ENCODE measurements around the gene HMGB2. TPM values are rescaled to one million over a fixed set of nuclear protein-coding genes. Genes with fewer than 3 reads are reported as not detected.

Gene HMGB2
- total RNA-seq, 1 donor from 2014 or later: 277 TPM

DNA sequence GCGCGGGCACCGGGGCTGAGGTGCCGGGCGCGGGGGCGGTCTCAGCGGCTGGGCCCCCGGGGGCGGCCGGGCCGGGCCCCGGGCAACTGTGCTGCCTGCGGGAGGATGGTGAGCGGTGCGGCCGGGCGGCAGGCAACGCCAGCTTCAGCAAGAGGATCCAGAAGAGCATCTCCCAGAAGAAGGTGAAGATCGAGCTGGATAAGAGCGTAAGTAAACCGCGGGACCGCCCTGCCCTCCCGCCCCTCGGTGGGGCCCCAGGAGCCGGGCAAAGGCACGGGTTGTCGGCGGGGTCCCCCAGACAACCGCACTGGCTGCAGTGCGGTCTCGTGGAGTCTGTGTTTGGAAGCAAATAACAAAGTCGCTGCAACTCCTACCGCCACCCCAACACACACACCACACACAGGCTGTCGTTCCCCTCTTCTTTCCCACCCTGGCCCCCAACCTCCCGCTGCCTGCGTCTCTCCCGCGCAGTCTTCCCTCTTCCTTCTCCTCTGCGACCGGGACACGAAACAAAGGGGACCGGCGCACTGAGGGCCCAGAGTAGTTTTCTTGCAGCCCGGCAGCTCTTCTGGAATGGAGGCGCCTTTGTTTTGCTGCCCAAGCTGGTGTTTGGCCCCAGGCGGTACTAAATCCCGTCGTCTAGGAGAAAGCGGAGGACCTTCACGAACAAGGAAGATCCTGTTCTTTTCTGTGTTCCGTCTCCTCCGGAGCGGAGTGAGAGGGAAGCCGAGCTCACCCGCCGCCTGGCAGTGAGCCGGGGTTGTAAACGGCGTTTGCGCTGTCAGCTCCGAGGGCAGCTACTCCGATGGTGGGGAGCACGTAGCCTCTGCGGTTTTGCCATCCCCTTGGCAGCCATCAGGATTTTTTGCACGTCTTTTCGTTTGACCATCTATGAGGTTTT lies 37.4 kb upstream of the HMGB2 start:
- peak overlapping the region; percentile 82 for H3K4me3 ChIP-seq (ENCODE audit: low read depth, low read length)
- DNase-seq (ENCODE audit: low read depth): no peak
- TF ChIP-seq CTCF (conservative IDR thresholded peaks at IDR 0.05; ENCODE audit: low read depth, low read length): no peak

- no peak for TF ChIP-seq CTCF (conservative IDR thresholded peaks at IDR 0.05; ENCODE audit: low read depth, low read length)
- peak within 1 kb of the TSS; percentile 82 for H3K4me3 ChIP-seq (ENCODE audit: low read depth, low read length)
- DNase-seq (ENCODE audit: low read depth): peak; percentile 74
These were observed 36.5 kb upstream of the HMGB2 start, which contains the start of gene SAP30 for GRCh38 chr4:173370477-173371291. Gene SAP30, plus strand, starts transcription at chr4:173370954. Its CDS starts 229 bp downstream, at chr4:173371183.

DNA sequence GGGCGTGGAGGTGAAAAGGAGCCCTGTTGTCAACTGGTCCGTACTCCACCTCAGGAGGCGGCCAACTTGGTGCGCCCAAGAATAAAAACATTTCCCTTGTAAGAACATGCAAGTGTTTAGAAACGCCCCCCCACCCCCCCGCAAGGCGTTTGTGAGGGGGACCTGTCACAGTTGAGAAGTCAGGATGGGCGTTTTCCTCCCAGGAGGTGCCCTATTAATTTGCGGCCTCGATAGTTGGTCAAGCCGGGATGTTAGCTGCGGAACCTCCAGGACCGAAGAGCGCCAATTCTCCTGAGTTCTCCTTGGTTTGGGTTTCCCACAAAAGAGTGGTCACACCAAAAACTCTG lies 35.9 kb upstream of the HMGB2 start:
- no peak for TF ChIP-seq CTCF (conservative IDR thresholded peaks at IDR 0.05; ENCODE audit: low read depth, low read length)
- no peak for DNase-seq (ENCODE audit: low read depth)
- H3K4me3 ChIP-seq (ENCODE audit: low read depth, low read length): peak overlapping the region; percentile 82

- no peak overlapping the region for H3K4me3 ChIP-seq (ENCODE audit: low read depth, low read length)
- no peak for TF ChIP-seq CTCF (conservative IDR thresholded peaks at IDR 0.05; ENCODE audit: low read depth, low read length)
- DNase-seq (ENCODE audit: low read depth): no peak
These were observed 33.8 kb upstream of the HMGB2 start for GRCh38 chr4:173367946-173368345.

DNA sequence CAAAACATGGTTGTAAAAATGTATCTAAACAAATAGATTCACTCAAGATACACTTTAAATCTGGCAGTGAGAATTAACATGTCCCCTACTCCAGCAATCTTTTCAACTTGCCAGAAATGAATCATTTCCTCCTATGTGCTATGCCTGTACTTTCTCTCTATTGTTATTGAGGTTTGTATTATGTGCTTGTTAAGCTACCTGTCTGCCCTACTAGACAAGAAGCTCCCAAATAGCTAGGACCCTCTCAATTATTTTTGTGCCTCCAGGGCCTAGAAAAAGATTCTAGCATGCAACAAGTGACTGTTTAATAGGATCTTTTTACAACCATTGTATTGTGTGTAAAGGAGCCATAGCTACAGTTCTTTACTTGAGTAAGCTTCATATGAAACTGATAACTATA lies 33.1 kb upstream of the HMGB2 start:
- TF ChIP-seq CTCF (conservative IDR thresholded peaks at IDR 0.05; ENCODE audit: low read depth, low read length): no peak
- no peak overlapping the region for H3K4me3 ChIP-seq (ENCODE audit: low read depth, low read length)
- DNase-seq (ENCODE audit: low read depth): no peak

GRCh38 chr4:173365359-173365996 lies 31.3 kb upstream of the HMGB2 start:
- TF ChIP-seq CTCF (conservative IDR thresholded peaks at IDR 0.05; ENCODE audit: low read depth, low read length): no peak
- DNase-seq (ENCODE audit: low read depth): no peak
- H3K4me3 ChIP-seq (ENCODE audit: low read depth, low read length): no peak overlapping the region

All from epithelial cell of proximal tubule (primary cell).